IMR-90 (cell line): ENCODE measurements around the gene ERICH6. TPM values are rescaled to one million over a fixed set of nuclear protein-coding genes. Genes with fewer than 3 reads are reported as not detected.

Experiments used
- ATAC-seq: fragments of 200-7000 bp; cut with Tn5 transposase; 2 replicates; pipeline ENCODE4 v1.9.1; 2020; ENCODE audit warnings: low read depth, mild to moderate bottlenecking, moderate library complexity
- BruUV-seq: library from RNA; stranded (reverse); fragments of 400-500 nt; replicated peaks from 2 replicates; lab custom pipeline; 2021; lab: Mats Ljungman, UMichigan
- CTCF ChIA-PET: fragments of 300-600 bp; formaldehyde crosslinking; extraction: SDS; loops from one replicate; lab custom pipeline; 2021; ENCODE audit warnings: antibody characterized with exemption; lab: Yijun Ruan, JAX
- POLR2A ChIA-PET: fragments of 300-600 bp; sonication (Branson Sonifier 250); formaldehyde crosslinking; loops from one replicate; lab custom pipeline; 2022; ENCODE audit warnings: antibody characterized with exemption; ENCODE audit not compliant: unreplicated experiment; lab: Charles Lee
- DNase-seq: peaks from one replicate; pipeline ENCODE4 v3.0.0; 2013
- H2AFZ ChIP-seq: replicated peaks from 2 replicates; pipeline ENCODE3; 2013; ENCODE audit warnings: low read length, mild to moderate bottlenecking; ENCODE audit not compliant: poor library complexity
- H2AK5ac ChIP-seq: 2 replicates; pipeline ENCODE4 v1.6.1; 2013; ENCODE audit warnings: low read depth, low read length, inconsistent platforms
- H2AK9ac ChIP-seq: replicated peaks from 2 replicates; pipeline ENCODE3; 2013; ENCODE audit warnings: mild to moderate bottlenecking, low read depth, low read length, moderate library complexity; ENCODE audit not compliant: poor library complexity
- H2BK120ac ChIP-seq: 2 replicates; pipeline ENCODE4 v1.6.1; 2013; ENCODE audit warnings: low read depth, low read length, inconsistent platforms
- H2BK15ac ChIP-seq: 3 replicates; pipeline ENCODE4 v1.6.1; 2013; ENCODE audit warnings: low read depth, low read length, inconsistent platforms
- H2BK20ac ChIP-seq: 2 replicates; pipeline ENCODE4 v1.6.1; 2013; ENCODE audit warnings: low read depth, mild to moderate bottlenecking, inconsistent platforms, low read length, moderate library complexity
- H2BK5ac ChIP-seq: 2 replicates; pipeline ENCODE4 v1.6.1; 2013; ENCODE audit warnings: mild to moderate bottlenecking, low read depth, low read length, inconsistent platforms; ENCODE audit not compliant: poor library complexity, severe bottlenecking
- H3K14ac ChIP-seq: replicated peaks from 2 replicates; pipeline ENCODE4 v1.6.1; 2013; ENCODE audit warnings: low read depth, low read length, inconsistent platforms
- H3K18ac ChIP-seq: 2 replicates; pipeline ENCODE4 v1.6.1; 2013; ENCODE audit warnings: low read depth, low read length, control low read depth
- H3K23ac ChIP-seq: 2 replicates; pipeline ENCODE4 v1.6.1; 2013; ENCODE audit warnings: low read depth, low read length, inconsistent platforms
- H3K27ac ChIP-seq: 2 replicates; pipeline ENCODE4 v1.5.1; 2013; ENCODE audit warnings: mild to moderate bottlenecking, control low read depth, low read length; ENCODE audit not compliant: insufficient read depth
- H3K27me3 ChIP-seq: 2 replicates; pipeline ENCODE4 v1.6.1; 2013; ENCODE audit warnings: low read length; ENCODE audit not compliant: control insufficient read depth, insufficient read depth
- H3K36me3 ChIP-seq: 2 replicates; pipeline ENCODE4 v1.6.1; 2013; ENCODE audit warnings: low read length, mixed read lengths; ENCODE audit not compliant: control insufficient read depth, insufficient read depth
- H3K4ac ChIP-seq: 2 replicates; pipeline ENCODE4 v1.6.1; 2013; ENCODE audit warnings: low read depth, low read length, inconsistent platforms
- H3K4me1 ChIP-seq: 2 replicates; pipeline ENCODE4 v1.6.1; 2013; ENCODE audit warnings: low read length, mixed read lengths; ENCODE audit not compliant: control insufficient read depth, insufficient read depth
- H3K4me2 ChIP-seq: 2 replicates; pipeline ENCODE4 v1.6.1; 2013; ENCODE audit warnings: low read depth, mild to moderate bottlenecking, control low read depth, low read length, moderate library complexity
- H3K4me3 ChIP-seq: 2 replicates; pipeline ENCODE4 v1.5.1; 2013; ENCODE audit warnings: low read depth, mild to moderate bottlenecking, control low read depth, low read length, moderate library complexity; ENCODE audit not compliant: insufficient read depth
- H3K56ac ChIP-seq: 2 replicates; pipeline ENCODE4 v1.6.1; 2013; ENCODE audit warnings: low read length, inconsistent platforms; ENCODE audit not compliant: insufficient read depth; ENCODE audit errors: extremely low read depth
- H3K79me1 ChIP-seq, 2 experiments: 2 replicates each; pipeline ENCODE4 v1.6.1; 2013; ENCODE audit warnings: low read length in 2 of 2, inconsistent platforms in 1 of 2, low read depth in 1 of 2
- H3K9ac ChIP-seq: 2 replicates; pipeline ENCODE4 v1.6.1; 2013; ENCODE audit warnings: low read depth, low read length, control low read depth
- H3K9me1 ChIP-seq: 2 replicates; pipeline ENCODE4 v1.6.1; 2013; ENCODE audit warnings: low read length, inconsistent platforms; ENCODE audit not compliant: insufficient read depth
- H3K9me3 ChIP-seq: 2 replicates; pipeline ENCODE4 v1.6.1; 2013; ENCODE audit warnings: low read length; ENCODE audit not compliant: control insufficient read depth, insufficient read depth
- H4K20me1 ChIP-seq: 2 replicates; pipeline ENCODE4 v1.6.1; 2013; ENCODE audit warnings: low read length, inconsistent platforms; ENCODE audit not compliant: insufficient read depth
- H4K5ac ChIP-seq: 2 replicates; pipeline ENCODE4 v1.6.1; 2013; ENCODE audit warnings: mild to moderate bottlenecking, low read depth, low read length, control low read depth
- H4K8ac ChIP-seq, 2 experiments: 2 replicates each; pipeline ENCODE4 v1.6.1; 2013; ENCODE audit warnings: low read depth in 2 of 2, low read length in 2 of 2, control low read depth in 1 of 2, inconsistent platforms in 1 of 2
- H4K91ac ChIP-seq: 2 replicates; pipeline ENCODE4 v1.6.1; 2013; ENCODE audit warnings: low read depth, low read length, inconsistent platforms; ENCODE audit not compliant: insufficient read depth
- BHLHE40 ChIP-seq: fragments of 150-350 bp; IDR thresholded peaks from 2 replicates; pipeline ENCODE4 v1.6.1; 2016; ENCODE audit warnings: mild to moderate bottlenecking, low read depth, low read length
- CHD1 ChIP-seq: IDR thresholded peaks from 2 replicates; pipeline ENCODE4 v1.6.1; 2012; ENCODE audit warnings: low read depth, low read length, improper control_type of control experiment
- NFE2L2 ChIP-seq: fragments of 150-350 bp; IDR thresholded peaks from 2 replicates; pipeline ENCODE4 v1.6.1; 2016; ENCODE audit warnings: low read depth, mild to moderate bottlenecking, low read length
- RAD21 ChIP-seq: IDR thresholded peaks from 2 replicates; pipeline ENCODE4 v1.6.1; 2012; ENCODE audit warnings: low read length, improper control_type of control experiment
- RFX5 ChIP-seq: IDR thresholded peaks from 2 replicates; pipeline ENCODE4 v1.8.0; 2012; ENCODE audit warnings: low read depth, mild to moderate bottlenecking, low read length, moderate library complexity
- SMC3 ChIP-seq: fragments of 150-350 bp; IDR thresholded peaks from 2 replicates; pipeline ENCODE4 v1.6.1; 2016; ENCODE audit warnings: low read depth, mild to moderate bottlenecking, antibody characterized with exemption, low read length, moderate library complexity
- WGBS, 2 experiments: methylation state at CpG; one replicate each; pipeline versions ENCODE4 v1.1.5 to v1.1.7; 2013; ENCODE audit warnings: missing lambda C conversion rate in 2 of 2; ENCODE audit not compliant: insufficient read length in 1 of 2; ENCODE audit errors: extremely low coverage in 2 of 2; 5-methylcytosine and 5-hydroxymethylcytosine counted together
- dilution Hi-C: fragments of 300-500 bp; cut with HindIII; formaldehyde crosslinking; loops from one replicate; pipeline ENCODE4 v1.14.3; 2018; ENCODE audit warnings: low sequenced_read_pairs; ENCODE audit not compliant: unreplicated experiment
- in situ Hi-C: fragments of 300-500 bp; cut with MboI; formaldehyde crosslinking; loops from 3 replicates; pipeline ENCODE4 v1.14.3; 2019; ENCODE audit warnings: low sequenced_read_pairs, inconsistent platforms, mixed read lengths
- intact Hi-C: fragments of 100-400 bp; cut with micrococcal nuclease; formaldehyde crosslinking; loops from 2 replicates; pipeline ENCODE4 v1.10.0; 2022
- polyA plus RNA-seq, 3 experiments: library from polyadenylated mRNA; depleted of rRNA; stranded (reverse); fragments of >200 nt; gene quantifications; 2 replicates each; pipeline ENCODE4 v1.2.3, GENCODE V29; 2012; ENCODE audit warnings: low replicate concordance in 1 of 3
- total RNA-seq: library from RNA; depleted of rRNA; stranded (reverse); fragments of >200 nt; gene quantifications from 2 replicates; pipeline ENCODE4 v1.2.3, GENCODE V29; 2012

The ERICH6 gene
- total and polyA plus RNA-seq, 2 of the 4 experiments (the other 2 are of a cell fraction) = under 0.01 TPM; not detected in 1

- TF ChIP-seq SMC3 (peak; percentile 77), RFX5 (no peak)
Observed at GRCh38 chr3:150721285-150722130, 17.8 kb upstream of the ERICH6 start (continued).

- no peak overlapping the region for H4K5ac ChIP-seq
- H3K4ac ChIP-seq = no peak overlapping the region
- H3K79me1 ChIP-seq = no peaks in the 10 kb centered on the region
- H2AK5ac ChIP-seq = no peak overlapping the region
- no peaks in the 10 kb centered on the region for H3K36me3 ChIP-seq
- intact Hi-C loops = loop anchor here (2.0 to 5.0 kb wide), 3 partner anchors 42 to 367 kb away; partner anchors contain the start of genes MED12L and SIAH2
- H4K8ac ChIP-seq = no peak overlapping the region
- no peak overlapping the region for H3K27ac ChIP-seq
- H3K18ac ChIP-seq = no peak overlapping the region
- BruUV-seq = no TSS peak
- H4K91ac ChIP-seq = no peak overlapping the region
- H3K4me2 ChIP-seq = no peak overlapping the region
- no peak overlapping the region for H3K4me3 ChIP-seq
- H3K14ac ChIP-seq = no peak overlapping the region
- no peak overlapping the region for H3K9ac ChIP-seq
- no peak overlapping the region for H3K56ac ChIP-seq
- no peak overlapping the region for H2BK20ac ChIP-seq
- DNase-seq (no peak), ATAC-seq (no peak)
- dilution Hi-C loops = no loop called here
- no peak overlapping the region for H2AK9ac ChIP-seq
- TF ChIP-seq NFE2L2 = no peak
- TF ChIP-seq BHLHE40 = no peak
- no peak for TF ChIP-seq CHD1
- no peak for TF ChIP-seq RAD21
- H3K4me1 ChIP-seq = no peaks in the 10 kb centered on the region
- H2AFZ ChIP-seq = no peak overlapping the region
- ChIA-PET POLR2A (no interaction called here), CTCF (interaction anchor here (0.8 to 2.5 kb wide), 5 partner anchors 12 to 422 kb away, joined by 3 to 8 read pairs (median 3); partner anchors contain the start of gene ERICH6)
- H3K23ac ChIP-seq = no peak overlapping the region
- no peaks in the 10 kb centered on the region for H4K20me1 ChIP-seq
- in situ Hi-C loops = loop anchor here (10.0 kb wide), 1 partner anchor 424 kb away; no protein-coding TSS in a partner anchor
- H2BK120ac ChIP-seq = no peak overlapping the region
- H3K9me1 ChIP-seq = no peaks in the 10 kb centered on the region
- peaks cover 4% of the 10 kb centered on the region for H3K27me3 ChIP-seq
- no peak overlapping the region for H2BK15ac ChIP-seq
- no peak overlapping the region for H2BK5ac ChIP-seq
- no peaks in the 10 kb centered on the region; the same call in 1 of the 2 replicates for H3K9me3 ChIP-seq
- WGBS, 2 experiments = no CpG with 5 or more reads among the region's 3 CpGs
Observed at GRCh38 chr3:150720444-150720843, 16.7 kb upstream of the ERICH6 start.
